GM12872 (cell line): Measurements from ENCODE around the gene VPS9D1.

Experiments used
- TF ChIP-seq, protein P1 (sequence below): IDR thresholded peaks from 3 replicates; pipeline ENCODE4 v1.5.1; 2011; ENCODE audit warnings: low read depth, mild to moderate bottlenecking, low read length, moderate library complexity; ENCODE audit not compliant: insufficient read depth

Gene VPS9D1

GRCh38 chr16:89706518-89707260 is 14.0 kb downstream of the VPS9D1 start:
- TF ChIP-seq, protein P1, sequence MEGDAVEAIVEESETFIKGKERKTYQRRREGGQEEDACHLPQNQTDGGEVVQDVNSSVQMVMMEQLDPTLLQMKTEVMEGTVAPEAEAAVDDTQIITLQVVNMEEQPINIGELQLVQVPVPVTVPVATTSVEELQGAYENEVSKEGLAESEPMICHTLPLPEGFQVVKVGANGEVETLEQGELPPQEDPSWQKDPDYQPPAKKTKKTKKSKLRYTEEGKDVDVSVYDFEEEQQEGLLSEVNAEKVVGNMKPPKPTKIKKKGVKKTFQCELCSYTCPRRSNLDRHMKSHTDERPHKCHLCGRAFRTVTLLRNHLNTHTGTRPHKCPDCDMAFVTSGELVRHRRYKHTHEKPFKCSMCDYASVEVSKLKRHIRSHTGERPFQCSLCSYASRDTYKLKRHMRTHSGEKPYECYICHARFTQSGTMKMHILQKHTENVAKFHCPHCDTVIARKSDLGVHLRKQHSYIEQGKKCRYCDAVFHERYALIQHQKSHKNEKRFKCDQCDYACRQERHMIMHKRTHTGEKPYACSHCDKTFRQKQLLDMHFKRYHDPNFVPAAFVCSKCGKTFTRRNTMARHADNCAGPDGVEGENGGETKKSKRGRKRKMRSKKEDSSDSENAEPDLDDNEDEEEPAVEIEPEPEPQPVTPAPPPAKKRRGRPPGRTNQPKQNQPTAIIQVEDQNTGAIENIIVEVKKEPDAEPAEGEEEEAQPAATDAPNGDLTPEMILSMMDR = no peak

DNA sequence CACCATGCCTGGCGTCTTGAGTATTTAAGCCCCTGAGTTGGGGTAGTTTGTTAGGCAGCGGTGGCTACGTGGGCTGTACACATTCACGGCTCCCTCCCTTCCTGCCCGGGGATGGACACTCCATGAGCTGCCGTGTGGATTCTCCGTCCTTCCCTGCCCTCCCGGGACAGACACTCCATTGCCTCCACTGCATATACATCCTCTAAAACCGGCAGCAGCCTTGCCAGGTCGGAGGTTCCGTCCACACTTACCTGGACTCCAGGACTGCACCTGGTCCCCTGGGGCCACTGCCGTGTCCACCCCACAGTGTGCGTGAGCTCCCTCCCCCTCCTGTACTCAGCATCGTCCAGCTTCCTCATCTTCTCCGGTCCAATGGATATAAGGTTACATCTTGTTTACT is 15.7 kb downstream of the VPS9D1 start:
- TF ChIP-seq, protein P1 = no peak

DNA sequence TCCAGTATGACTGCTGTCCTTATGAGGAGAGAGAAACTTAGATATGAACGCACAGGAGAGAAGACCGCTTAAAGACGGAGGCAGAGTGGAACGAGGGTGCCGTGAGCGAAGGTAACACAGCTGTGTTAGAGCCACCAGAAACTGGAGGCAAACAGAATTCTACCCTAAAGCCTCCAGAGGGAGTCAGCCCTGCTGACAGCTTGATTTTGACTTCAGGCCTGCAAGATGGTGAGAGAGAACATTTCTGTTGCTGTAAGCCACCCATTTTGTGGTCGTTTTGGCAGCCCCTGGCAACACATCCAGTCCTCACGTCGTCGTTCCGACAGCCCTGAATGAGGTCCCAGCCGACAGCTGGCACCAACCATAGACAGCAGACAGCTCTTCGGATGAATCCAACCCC is 16.4 kb downstream of the VPS9D1 start:
- TF ChIP-seq, protein P1 = no peak

DNA sequence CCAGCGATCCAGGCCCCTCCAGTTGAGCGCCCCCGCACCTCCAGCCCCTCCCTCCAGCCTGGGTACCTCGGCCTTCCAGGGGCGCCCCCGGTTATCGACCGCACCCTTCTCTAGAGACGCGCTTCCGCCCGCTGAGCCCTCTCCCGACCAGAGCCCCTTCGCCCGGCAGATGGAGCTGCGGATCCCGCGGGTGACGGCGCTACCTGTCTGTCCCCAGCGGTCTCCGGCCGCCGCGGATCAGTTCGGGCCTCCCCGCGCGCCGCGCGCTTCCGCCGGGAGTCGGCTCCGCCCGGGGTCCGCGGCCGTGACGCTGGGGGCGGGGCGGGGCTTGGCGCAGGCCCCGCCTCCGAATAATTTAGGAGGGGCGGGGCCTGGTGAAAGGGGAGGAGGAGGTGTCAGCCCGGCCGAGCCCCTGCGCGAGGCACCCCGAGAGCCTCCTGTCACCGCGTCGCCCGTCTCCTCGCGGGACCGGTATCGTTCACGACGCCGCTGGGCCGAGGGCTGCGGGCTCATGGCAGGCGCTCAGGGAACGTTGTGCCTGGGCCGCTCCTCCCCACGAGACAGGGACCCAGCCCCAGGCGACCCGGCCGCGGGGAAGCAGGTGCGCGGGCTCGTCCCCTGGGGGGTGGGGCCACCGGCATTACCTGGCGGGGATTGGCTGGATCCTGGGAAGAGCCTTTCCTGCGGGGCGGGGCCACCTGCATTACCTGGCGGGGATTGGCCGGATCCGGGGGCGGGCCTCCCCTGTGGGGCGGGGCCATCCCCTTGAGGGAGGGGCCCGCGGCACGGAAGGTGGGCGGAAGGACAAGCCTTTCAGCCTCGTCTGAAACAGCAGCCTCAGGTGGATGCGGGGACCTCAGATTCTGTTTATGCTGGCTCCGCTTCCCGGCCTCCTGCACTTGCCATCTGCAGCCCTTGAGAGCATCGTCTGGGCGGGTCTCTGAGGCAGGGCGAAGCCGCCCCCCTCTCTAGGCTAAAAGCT is 19.0 kb downstream of the VPS9D1 start, which contains the start of gene SPATA2L:
SPATA2L (minus strand) TSS at position 281 of the 982 bp plus-strand sequence. CDS start 473 bp downstream, outside the sequence.
- TF ChIP-seq, protein P1 = peak; percentile 34; the same call in 2 of the 3 replicates

GRCh38 chr16:89700649-89701424 is 19.9 kb downstream of the VPS9D1 start:
- TF ChIP-seq, protein P1 = peak; percentile 38; the same call in 2 of the 3 replicates

DNA sequence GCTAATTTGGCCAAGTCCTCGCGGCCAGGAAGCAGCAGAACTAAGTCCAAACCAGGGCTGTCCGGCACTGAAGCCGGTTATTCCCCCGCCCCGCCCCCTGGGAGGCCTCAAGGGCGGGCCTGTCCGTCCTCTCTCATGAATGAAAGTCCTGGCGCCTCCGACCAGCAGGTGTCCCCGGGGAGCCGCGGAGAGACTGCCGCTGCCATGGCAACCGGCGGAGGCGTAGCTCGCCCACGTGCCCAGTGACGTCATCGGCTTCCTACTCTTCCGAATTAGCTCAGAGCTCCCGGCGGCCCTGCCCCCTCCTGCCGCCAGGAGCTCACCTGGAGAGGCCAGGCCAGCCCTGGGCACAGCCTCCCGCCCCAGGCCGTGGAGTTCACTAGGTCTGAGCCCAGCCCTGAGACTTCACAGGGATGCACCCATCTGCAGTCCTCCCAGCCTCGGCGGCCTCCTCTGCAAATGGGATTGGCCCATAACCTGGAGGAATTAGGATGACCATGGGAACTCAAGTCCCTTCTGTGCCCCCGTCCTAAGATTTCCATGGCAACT is 20.5 kb downstream of the VPS9D1 start:
- TF ChIP-seq, protein P1 = peak; percentile 67
